Liver (tissue), 3 donors: ENCODE measurements around the gene KCNMB2.

Experiments used
- RAD21 ChIP-seq, 2 donors: IDR thresholded peaks; 2 replicates each; pipeline ENCODE4 v1.6.1; 2016; ENCODE audit warnings: antibody characterized with exemption in 2 of 2, mild to moderate bottlenecking in 2 of 2
- TF ChIP-seq, protein P1 (sequence below): fragments of 150-350 bp; IDR thresholded peaks from 2 replicates; pipeline ENCODE4 v1.5.1; 2017; ENCODE audit warnings: improper control_type of control experiment, low read depth, low read length; ENCODE audit not compliant: missing input control
- donor health status: healthy.
- donor health status: healthy.

DNA sequence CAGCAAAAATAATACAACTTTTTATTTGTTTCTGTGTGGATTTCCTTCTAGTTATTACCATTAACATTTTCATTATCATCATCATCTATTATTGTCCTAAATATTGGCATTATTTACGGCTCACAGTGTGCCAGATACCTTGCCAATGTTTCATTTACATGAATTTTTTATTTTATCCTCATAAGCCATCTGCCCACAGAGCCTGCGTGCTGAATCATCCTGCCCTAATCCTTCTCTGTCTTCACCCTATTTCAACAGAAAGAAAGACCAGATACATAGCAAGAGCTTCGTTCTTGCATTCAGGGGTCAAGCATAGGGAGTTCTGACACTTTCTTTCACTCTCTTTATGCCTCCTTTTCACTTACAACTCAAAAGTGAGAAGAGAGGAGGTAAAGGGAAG lies 82.0 kb downstream of the KCNMB2 start:
- TF ChIP-seq, protein P1, sequence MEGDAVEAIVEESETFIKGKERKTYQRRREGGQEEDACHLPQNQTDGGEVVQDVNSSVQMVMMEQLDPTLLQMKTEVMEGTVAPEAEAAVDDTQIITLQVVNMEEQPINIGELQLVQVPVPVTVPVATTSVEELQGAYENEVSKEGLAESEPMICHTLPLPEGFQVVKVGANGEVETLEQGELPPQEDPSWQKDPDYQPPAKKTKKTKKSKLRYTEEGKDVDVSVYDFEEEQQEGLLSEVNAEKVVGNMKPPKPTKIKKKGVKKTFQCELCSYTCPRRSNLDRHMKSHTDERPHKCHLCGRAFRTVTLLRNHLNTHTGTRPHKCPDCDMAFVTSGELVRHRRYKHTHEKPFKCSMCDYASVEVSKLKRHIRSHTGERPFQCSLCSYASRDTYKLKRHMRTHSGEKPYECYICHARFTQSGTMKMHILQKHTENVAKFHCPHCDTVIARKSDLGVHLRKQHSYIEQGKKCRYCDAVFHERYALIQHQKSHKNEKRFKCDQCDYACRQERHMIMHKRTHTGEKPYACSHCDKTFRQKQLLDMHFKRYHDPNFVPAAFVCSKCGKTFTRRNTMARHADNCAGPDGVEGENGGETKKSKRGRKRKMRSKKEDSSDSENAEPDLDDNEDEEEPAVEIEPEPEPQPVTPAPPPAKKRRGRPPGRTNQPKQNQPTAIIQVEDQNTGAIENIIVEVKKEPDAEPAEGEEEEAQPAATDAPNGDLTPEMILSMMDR = no peak
- no peak for TF ChIP-seq RAD21 (IDR thresholded peaks at IDR 0.05)
